ENCODE measurements around the gene ENHO.
A peak's percentile ranks its signal among the peaks of the same experiment; 100 is the strongest.

The ENHO gene

GRCh38 chr9:34522091-34522887, 501 bp downstream of the ENHO start:
- no peak for DNase-seq

GRCh38 chr9:34521406-34522045, 1.3 kb downstream of the ENHO start:
- DNase-seq: no peak

GRCh38 chr9:34520505-34521385, 2.0 kb downstream of the ENHO start:
- no peak for DNase-seq

GRCh38 chr9:34520096-34520495, 2.7 kb downstream of the ENHO start:
- no peak for DNase-seq

- DNase-seq: no peak
Measured at GRCh38 chr9:34519321-34520020, 3.3 kb downstream of the ENHO start.

GRCh38 chr9:34518896-34519295, 3.9 kb downstream of the ENHO start:
- DNase-seq: no peak

- no peak for DNase-seq
Measured at GRCh38 chr9:34518110-34518616, 4.6 kb downstream of the ENHO start.

- DNase-seq: no peak
Measured at GRCh38 chr9:34517185-34517584, 5.6 kb downstream of the ENHO start.

- DNase-seq: no peak
Measured at GRCh38 chr9:34515959-34516358, 6.8 kb downstream of the ENHO start.

- no peak for DNase-seq
Measured at GRCh38 chr9:34514816-34515215, 8.0 kb downstream of the ENHO start.

- DNase-seq: no peak
Measured at GRCh38 chr9:34514401-34514800, 8.4 kb downstream of the ENHO start.

- peak; percentile 38 for DNase-seq
Measured at GRCh38 chr9:34513567-34514214, 9.1 kb downstream of the ENHO start.

GRCh38 chr9:34512131-34513078, 10.4 kb downstream of the ENHO start:
- no peak for DNase-seq

- DNase-seq: no peak
Measured at GRCh38 chr9:34510497-34511468, 12.0 kb downstream of the ENHO start.

GRCh38 chr9:34508951-34509350, 13.8 kb downstream of the ENHO start:
- DNase-seq: no peak

GRCh38 chr9:34508463-34508862, 14.3 kb downstream of the ENHO start:
- DNase-seq: no peak

- no peak for DNase-seq
Measured at GRCh38 chr9:34507966-34508365, 14.8 kb downstream of the ENHO start.

- no peak for DNase-seq
Measured at GRCh38 chr9:34507556-34507955, 15.2 kb downstream of the ENHO start.

- no peak for DNase-seq
Measured at GRCh38 chr9:34506623-34507022, 16.2 kb downstream of the ENHO start.
